Neural progenitor cell (in vitro differentiated cells): Measurements from ENCODE around the gene CAMKMT.

Experiments used
- EZH2 ChIP-seq: fragments of 200-600 bp; sonication (generic); IDR thresholded peaks from 2 replicates; pipeline ENCODE4 v1.6.1; 2017; ENCODE audit warnings: antibody characterized with exemption, mild to moderate bottlenecking, moderate library complexity
- EZH2phosphoT487 ChIP-seq: fragments of 200-600 bp; sonication (generic); IDR thresholded peaks from 2 replicates; pipeline ENCODE4 v1.6.1; 2017; ENCODE audit warnings: antibody characterized with exemption
- TF ChIP-seq, protein P1 (sequence below): fragments of 200-600 bp; sonication (generic); IDR thresholded peaks from 2 replicates; pipeline ENCODE4 v1.5.1; 2017; ENCODE audit warnings: antibody characterized with exemption, mild to moderate bottlenecking

DNA sequence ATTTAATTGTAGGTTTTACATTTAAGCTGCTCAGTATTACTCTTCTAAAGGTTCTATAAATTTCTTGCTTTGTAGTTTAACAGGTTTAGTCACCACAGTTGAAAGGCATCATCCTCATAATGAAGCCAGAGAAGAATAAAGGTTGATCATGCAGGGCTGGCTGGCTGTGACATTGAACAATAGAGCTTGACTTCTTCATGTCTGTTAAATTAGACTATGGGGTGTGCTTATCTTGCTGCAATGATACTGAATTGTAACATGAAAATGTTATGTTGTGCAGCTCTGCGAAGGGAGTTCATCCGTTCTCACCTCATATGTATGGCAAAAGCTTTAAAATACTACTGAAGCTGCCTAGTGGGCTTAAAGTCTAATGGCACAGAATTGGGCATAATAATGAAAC, 81.8 kb downstream of the CAMKMT start:
- TF ChIP-seq, protein P1, sequence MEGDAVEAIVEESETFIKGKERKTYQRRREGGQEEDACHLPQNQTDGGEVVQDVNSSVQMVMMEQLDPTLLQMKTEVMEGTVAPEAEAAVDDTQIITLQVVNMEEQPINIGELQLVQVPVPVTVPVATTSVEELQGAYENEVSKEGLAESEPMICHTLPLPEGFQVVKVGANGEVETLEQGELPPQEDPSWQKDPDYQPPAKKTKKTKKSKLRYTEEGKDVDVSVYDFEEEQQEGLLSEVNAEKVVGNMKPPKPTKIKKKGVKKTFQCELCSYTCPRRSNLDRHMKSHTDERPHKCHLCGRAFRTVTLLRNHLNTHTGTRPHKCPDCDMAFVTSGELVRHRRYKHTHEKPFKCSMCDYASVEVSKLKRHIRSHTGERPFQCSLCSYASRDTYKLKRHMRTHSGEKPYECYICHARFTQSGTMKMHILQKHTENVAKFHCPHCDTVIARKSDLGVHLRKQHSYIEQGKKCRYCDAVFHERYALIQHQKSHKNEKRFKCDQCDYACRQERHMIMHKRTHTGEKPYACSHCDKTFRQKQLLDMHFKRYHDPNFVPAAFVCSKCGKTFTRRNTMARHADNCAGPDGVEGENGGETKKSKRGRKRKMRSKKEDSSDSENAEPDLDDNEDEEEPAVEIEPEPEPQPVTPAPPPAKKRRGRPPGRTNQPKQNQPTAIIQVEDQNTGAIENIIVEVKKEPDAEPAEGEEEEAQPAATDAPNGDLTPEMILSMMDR: no peak
- TF ChIP-seq EZH2phosphoT487 (no peak), EZH2 (no peak)
